GM12874 (cell line): ENCODE measurements around the gene ZDHHC21.

Experiments
- CTCF ChIP-seq: IDR thresholded peaks from 2 replicates; pipeline ENCODE4 v1.5.1; 2011; ENCODE audit warnings: low read depth, mild to moderate bottlenecking, control low read depth, low read length, moderate library complexity; ENCODE audit not compliant: insufficient read depth

Gene ZDHHC21

DNA sequence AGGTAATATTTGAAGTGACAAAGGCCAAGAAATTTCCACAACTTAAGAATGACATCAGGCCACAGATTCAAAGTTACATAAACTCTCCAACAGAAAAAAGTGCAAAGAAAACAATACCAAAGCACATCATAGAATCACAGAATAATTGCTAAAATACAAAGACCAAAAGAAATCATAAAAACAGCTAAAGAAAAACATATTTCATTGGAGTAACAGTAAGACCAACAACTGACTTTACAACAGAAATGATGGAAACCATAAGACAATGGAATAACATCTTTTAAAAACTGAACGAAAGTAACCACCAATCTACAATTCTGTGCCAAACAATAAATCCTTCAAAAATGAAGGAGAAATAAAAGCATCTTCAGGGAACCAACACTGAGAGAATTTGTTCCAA, 38.3 kb downstream of the ZDHHC21 start:
- no peak for TF ChIP-seq CTCF

GRCh38 chr9:14653511-14653910, 39.7 kb downstream of the ZDHHC21 start:
- no peak for TF ChIP-seq CTCF

DNA sequence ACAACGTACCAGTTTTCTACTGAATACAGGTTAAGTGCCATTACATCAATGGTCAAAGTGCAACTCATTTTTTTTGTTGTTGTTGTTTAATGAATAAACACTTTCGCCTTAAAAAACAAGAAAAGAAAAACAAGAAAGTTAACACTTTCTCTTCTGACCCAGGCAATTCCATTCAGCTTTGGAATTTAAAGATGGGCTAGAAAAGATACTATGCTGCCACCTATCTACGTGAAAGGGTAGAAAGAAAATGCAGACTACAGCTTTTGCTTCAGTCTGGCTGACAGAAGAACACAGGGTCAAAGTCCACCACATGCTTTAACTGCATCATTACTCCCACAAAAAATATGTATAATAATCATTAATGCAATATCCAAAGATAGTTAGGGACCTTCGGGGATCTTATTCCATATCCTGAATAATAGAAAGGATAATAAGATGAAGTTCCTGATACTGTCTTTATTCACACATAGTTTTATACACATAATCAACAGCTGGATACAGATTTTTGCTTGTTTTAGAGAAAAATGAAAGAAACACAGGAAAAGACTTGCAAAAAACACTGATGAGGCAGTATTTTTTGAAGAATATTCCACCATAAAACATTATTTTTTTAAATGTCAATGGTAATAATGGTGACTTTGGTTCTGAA, 40.4 kb downstream of the ZDHHC21 start:
- peak; percentile 23; the same call in 1 of the 2 replicates for TF ChIP-seq CTCF

GRCh38 chr9:14650596-14650995, 42.6 kb downstream of the ZDHHC21 start:
- no peak for TF ChIP-seq CTCF

GRCh38 chr9:14645648-14646047, 47.6 kb downstream of the ZDHHC21 start:
- TF ChIP-seq CTCF, result no peak

DNA sequence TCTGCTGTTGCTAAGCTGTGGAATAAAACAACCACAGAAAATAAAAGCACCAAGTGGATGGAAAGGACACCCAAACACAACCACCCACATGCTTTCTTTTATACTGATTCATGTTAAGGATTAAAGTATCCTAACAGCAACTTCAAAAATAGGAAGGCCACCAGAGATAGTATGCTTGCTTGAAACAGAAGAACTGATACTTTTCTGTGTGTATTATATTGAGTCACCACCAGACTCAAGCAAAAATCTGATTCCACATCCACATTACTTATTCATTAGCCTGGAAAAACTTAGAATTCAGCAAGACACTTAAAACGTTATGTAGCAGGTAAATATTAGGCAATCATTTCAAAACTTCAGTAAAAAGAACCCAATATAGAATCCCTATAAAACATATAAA, 52.3 kb downstream of the ZDHHC21 start:
- TF ChIP-seq CTCF, result no peak

GRCh38 chr9:14640294-14640693, 52.9 kb downstream of the ZDHHC21 start:
- TF ChIP-seq CTCF, result no peak
